Measurements from ENCODE around the gene PECR. TPM values are rescaled to one million over a fixed set of nuclear protein-coding genes. Genes with fewer than 3 reads are reported as not detected.
A peak's percentile ranks its signal among the peaks of the same experiment; 100 is the strongest.

The PECR gene
- total and polyA plus RNA-seq, 10 of the 15 experiments (the other 5 are each of a cell fraction or from before 2014, with no cell fraction given), result 7.6 to 37.4 (median 25.7) TPM

- H3K36me3 ChIP-seq (ENCODE audit: control insufficient read depth in 2 of 2, insufficient read depth in 2 of 2, low read length in 1 of 2), result peaks cover 0 to 2% of the 10 kb centered on the region in 2 experiments; a peak in 3 of 4 replicates
- intact Hi-C loops (cut with micrococcal nuclease; ENCODE audit: unreplicated experiment), result no loop called here
- no peaks in the 10 kb centered on the region for H3K79me2 ChIP-seq (ENCODE audit: control insufficient read depth, insufficient read depth, low read length)
- H2AFZ ChIP-seq (ENCODE audit: control insufficient read depth, low read depth, low read length), result peak overlapping the region; percentile 42; the same call in 1 of the 2 replicates
- DNase-seq (ENCODE audit: low read depth, low spot score), result no peak
- CTCF ChIA-PET, result interaction anchor here (0.6 to 4.7 kb wide), 10 partner anchors 7 to 97 kb away, joined by 3 to 58 read pairs (median 5); no protein-coding TSS in a partner anchor
- no peaks in the 10 kb centered on the region for H3K27me3 ChIP-seq (replicated peaks in 1 of 2; ENCODE audit: control insufficient read depth in 2 of 2, insufficient read depth in 2 of 2, low read length in 1 of 2)
- no TSS peak for BruUV-seq (replicated peaks)
- H3K27ac ChIP-seq (ENCODE audit: control insufficient read depth, insufficient read depth), result peak overlapping the region; percentile 1; the same call in 1 of the 2 replicates
- RAD21 ChIA-PET (ENCODE audit: unreplicated experiment), result interaction anchor here (0.9 to 3.6 kb wide), 4 partner anchors 11 to 70 kb away, joined by 3 to 36 read pairs (median 13); no protein-coding TSS in a partner anchor
- no peaks in the 10 kb centered on the region for H3K9me3 ChIP-seq (replicated peaks; ENCODE audit: control insufficient read depth, insufficient read depth, low read length)
- ATAC-seq, result peak; percentile 97
- FAIRE-seq, result peak; percentile 18
- in situ Hi-C loops (cut with MboI), result no loop called here
- peaks cover 10% of the 10 kb centered on the region for H3K4me1 ChIP-seq (ENCODE audit: control insufficient read depth, insufficient read depth, low read length)
- SMC1A ChIA-PET (ENCODE audit: uncharacterized antibody, unreplicated experiment), result interaction anchor here (0.6 to 3.8 kb wide), 13 partner anchors 8 to 112 kb away, joined by 3 to 32 read pairs (median 4); no protein-coding TSS in a partner anchor
- no peak overlapping the region for H3K9ac ChIP-seq (ENCODE audit: control insufficient read depth, insufficient read depth, low read length)
- peak overlapping the region; percentile 59 for H3K4me2 ChIP-seq (ENCODE audit: control insufficient read depth, insufficient read depth)
- POLR2A ChIA-PET, result interaction anchor here (0.6 to 2.9 kb wide), 6 partner anchors 9 to 39 kb away, joined by 3 to 25 read pairs (median 5); partner anchors contain the start of genes PECR and TMEM169
- WGBS (ENCODE audit: insufficient coverage, insufficient replicate concordance, low lambda C conversion rate, missing lambda C conversion rate), result 9% methylated on average over 5 of the region's 5 CpGs
- H3K4me3 ChIP-seq, result no peak overlapping the region
- H4K20me1 ChIP-seq (ENCODE audit: control insufficient read depth, insufficient read depth), result no peaks in the 10 kb centered on the region
- TF ChIP-seq E2F8 (IDR thresholded peaks at IDR 0.05; ENCODE audit: low read depth, partially characterized antibody) (no peak), SP1 (IDR thresholded peaks at IDR 0.05; ENCODE audit: low read depth, low read length) (no peak), SREBF1 (IDR thresholded peaks at IDR 0.05; ENCODE audit: low read length) (no peak), POLR2AphosphoS5 (IDR thresholded peaks at IDR 0.05; ENCODE audit: low read length) (no peak), RFX5 (IDR thresholded peaks at IDR 0.05; ENCODE audit: low read depth, low read length) (no peak), EGR1 (IDR thresholded peaks at IDR 0.05; ENCODE audit: borderline replicate concordance in 1 of 2, low read depth in 2 of 2, low read length in 2 of 2) (0 out of 3 replicates have a peak, but pooled peaks of 1 of the 2 experiments have one; percentile 32), POLR2A (IDR thresholded peaks at IDR 0.05; ENCODE audit: low read depth, low read length) (no peak), RB1 (IDR thresholded peaks at IDR 0.05; ENCODE audit: borderline replicate concordance) (no peak), LARP7 (IDR thresholded peaks at IDR 0.05) (no peak), ZNF217 (IDR thresholded peaks at IDR 0.05) (no peak), GATAD2B (conservative IDR thresholded peaks at IDR 0.05; ENCODE audit: low read depth) (0 out of 2 replicates have a peak, but pooled peaks have one; percentile 36), CBFB (IDR thresholded peaks at IDR 0.05; ENCODE audit: low read depth) (no peak), ZSCAN29 (IDR thresholded peaks at IDR 0.05) (no peak), PML (IDR thresholded peaks at IDR 0.05; ENCODE audit: low read length) (no peak), YBX1 (IDR thresholded peaks at IDR 0.05) (no peak), IRF4 (IDR thresholded peaks at IDR 0.05; ENCODE audit: low read depth, low read length) (peak; percentile 98), NKRF (conservative IDR thresholded peaks at IDR 0.05) (no peak), POU2F2 (IDR thresholded peaks at IDR 0.05; ENCODE audit: borderline replicate concordance, low read depth, low read length) (no peak), NRF1 (conservative IDR thresholded peaks at IDR 0.05; ENCODE audit: low read depth, low read length) (no peak), IKZF2 (IDR thresholded peaks at IDR 0.05) (peak; percentile 77 to 83), MYB (IDR thresholded peaks at IDR 0.05; ENCODE audit: borderline replicate concordance, low read depth, low read length) (no peak)
These were observed 36.6 kb downstream of the PECR start for GRCh38 chr2:216044883-216045486.

Data from GM12878 (cell line).